Measurements from ENCODE around the gene PACRG.

PACRG gene

DNA sequence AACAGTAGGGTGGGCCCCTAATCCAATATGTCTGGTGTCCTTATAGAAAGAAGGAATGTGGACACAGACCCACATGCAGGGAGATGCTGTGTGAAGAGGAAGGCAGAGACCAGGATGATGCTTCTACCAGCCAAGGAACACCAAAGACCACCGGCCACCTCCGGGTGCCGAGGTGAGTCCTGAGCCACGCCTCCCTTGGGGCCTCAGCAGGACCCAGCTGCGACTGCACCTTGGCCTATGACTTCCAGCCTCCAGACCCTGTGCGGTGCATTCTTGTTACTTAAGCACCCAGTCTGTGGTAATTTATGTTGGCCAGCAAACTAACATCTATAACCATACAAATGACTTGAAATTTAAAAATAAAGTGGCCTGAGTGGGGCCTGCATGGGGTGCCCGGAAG lies 607.3 kb downstream of the PACRG start:
- TF ChIP-seq, protein P1, sequence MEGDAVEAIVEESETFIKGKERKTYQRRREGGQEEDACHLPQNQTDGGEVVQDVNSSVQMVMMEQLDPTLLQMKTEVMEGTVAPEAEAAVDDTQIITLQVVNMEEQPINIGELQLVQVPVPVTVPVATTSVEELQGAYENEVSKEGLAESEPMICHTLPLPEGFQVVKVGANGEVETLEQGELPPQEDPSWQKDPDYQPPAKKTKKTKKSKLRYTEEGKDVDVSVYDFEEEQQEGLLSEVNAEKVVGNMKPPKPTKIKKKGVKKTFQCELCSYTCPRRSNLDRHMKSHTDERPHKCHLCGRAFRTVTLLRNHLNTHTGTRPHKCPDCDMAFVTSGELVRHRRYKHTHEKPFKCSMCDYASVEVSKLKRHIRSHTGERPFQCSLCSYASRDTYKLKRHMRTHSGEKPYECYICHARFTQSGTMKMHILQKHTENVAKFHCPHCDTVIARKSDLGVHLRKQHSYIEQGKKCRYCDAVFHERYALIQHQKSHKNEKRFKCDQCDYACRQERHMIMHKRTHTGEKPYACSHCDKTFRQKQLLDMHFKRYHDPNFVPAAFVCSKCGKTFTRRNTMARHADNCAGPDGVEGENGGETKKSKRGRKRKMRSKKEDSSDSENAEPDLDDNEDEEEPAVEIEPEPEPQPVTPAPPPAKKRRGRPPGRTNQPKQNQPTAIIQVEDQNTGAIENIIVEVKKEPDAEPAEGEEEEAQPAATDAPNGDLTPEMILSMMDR (IDR thresholded peaks at IDR 0.05; ENCODE audit: insufficient read depth, low read depth, low read length, missing control alignments) = no peak
- DNase-seq (ENCODE audit: low read depth) = no peak
- H3K4me3 ChIP-seq (ENCODE audit: low read depth, low read length) = no peak overlapping the region

DNA sequence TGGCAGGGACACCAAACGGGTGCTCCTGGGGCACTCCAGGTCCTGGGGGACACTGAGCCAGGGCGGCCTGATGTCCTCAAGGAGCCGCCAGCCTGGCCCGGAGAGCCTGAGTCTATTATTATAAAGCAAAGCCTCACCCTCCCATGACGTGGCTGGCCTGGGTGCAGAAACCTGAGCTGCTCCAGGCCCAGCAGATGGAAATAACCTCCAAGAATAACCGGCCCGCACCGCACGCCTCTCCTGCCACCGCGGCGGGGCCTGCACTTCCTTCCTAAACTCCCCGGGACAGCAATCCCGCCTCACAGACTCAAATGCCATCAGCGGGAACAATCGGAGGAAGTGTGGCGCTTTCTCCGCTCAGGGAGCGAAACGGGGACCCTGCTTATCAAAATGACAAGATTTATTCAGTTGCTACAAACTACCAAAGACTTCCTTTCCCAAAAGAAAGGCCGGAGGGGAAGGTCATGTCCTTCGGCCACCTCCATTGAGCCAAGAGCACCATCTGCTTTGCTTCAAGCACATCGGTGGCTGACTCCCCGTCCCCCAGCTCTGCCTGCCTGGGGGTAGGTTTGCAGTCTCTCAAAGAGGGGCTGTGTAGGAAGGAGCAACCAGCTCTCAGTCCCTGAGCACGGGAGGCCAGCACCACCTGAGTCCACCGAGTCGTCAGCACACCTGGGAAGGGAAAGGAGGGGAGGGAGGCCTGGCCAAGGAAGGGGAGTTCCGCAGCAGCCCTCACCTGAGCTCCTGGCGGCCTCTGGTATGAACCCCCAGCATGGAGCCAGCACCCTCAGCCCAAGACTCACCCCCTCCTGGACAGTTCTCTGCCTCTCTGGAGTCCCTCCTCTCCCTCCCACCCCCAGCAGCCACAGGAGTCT lies 608.1 kb downstream of the PACRG start:
- DNase-seq (ENCODE audit: low read depth) = no peak
- TF ChIP-seq, protein P1 (IDR thresholded peaks at IDR 0.05; ENCODE audit: insufficient read depth, low read depth, low read length, missing control alignments) = no peak
- H3K4me3 ChIP-seq (ENCODE audit: low read depth, low read length) = no peak overlapping the region

DNA sequence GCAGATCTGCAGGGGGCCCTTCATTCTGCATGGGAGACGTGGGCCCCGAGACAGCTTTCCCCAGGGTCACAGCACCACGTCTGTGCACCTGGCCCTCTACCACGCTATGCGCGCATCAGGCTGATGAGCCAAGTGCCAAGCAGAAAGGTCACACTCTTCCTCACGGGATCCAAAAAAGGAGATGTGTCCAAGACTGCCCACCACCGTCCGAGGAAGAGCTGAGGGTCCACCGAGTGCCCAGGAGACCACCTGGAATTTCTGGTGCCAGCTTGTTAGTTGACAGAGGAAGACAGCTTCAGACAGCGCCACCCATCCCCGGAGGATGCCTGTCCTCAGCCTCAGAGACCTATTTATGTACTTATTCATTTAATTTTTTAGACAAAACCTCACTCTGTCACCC lies 609.2 kb downstream of the PACRG start:
- H3K4me3 ChIP-seq (ENCODE audit: low read depth, low read length) = no peak overlapping the region
- TF ChIP-seq, protein P1 (IDR thresholded peaks at IDR 0.05; ENCODE audit: insufficient read depth, low read depth, low read length, missing control alignments) = no peak
- DNase-seq (ENCODE audit: low read depth) = no peak

DNA sequence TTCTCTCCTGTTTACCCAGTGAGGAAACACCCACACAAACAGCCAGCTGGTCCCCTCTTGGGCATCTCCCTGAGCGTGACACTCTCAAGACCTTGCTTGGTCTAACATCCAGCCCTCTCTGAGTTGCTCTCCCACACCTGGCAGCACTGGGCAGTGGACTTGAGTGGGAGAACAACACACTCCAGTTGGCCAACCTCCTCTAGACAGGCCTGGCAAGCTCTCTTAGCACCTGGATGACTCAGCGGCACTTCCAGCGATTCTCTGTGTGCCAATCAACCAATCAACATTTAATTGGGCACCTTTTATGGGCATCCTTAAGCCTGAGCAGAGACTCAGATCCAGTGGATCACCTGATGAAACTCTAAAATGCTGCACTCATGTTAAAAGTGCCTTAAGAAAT lies 610.2 kb downstream of the PACRG start:
- DNase-seq (ENCODE audit: low read depth) = no peak
- TF ChIP-seq, protein P1 (IDR thresholded peaks at IDR 0.05; ENCODE audit: insufficient read depth, low read depth, low read length, missing control alignments) = no peak
- H3K4me3 ChIP-seq (ENCODE audit: low read depth, low read length) = no peak overlapping the region

DNA sequence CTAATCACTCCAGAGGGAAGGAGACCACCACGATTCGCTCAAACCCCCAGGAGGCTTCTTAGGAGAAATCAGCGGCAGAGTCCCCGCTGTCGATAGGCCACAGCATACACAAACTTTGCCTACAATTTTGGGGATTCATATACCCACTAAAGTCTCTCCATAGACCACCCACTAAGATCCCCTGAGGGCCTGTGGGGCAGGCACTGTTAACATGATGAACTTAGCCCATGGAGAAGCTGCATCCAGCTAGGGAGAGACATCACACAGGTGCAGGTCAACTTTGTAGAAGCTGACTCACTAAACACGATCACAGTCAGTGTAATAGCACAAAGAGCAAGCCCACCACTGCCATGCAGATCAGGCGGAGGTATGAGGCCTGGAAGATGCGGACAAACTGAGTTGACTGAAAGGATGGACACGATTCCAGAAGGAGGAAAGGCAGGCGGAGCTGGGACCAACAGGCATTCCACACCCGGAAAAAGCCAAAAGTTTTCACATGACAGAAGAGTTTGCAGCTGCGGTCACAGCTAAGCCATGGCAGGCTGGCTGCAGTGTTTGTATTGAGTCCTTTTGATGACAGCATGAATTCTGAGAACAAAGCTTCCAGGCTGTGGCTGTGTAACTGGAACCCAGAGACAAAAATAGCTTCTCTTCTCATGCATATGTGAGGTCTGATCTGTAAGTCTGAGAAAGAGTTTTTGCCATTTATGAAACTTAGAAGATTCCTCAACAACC lies 611.1 kb downstream of the PACRG start:
- no peak overlapping the region for H3K4me3 ChIP-seq (ENCODE audit: low read depth, low read length)
- no peak for DNase-seq (ENCODE audit: low read depth)
- TF ChIP-seq, protein P1 (IDR thresholded peaks at IDR 0.05; ENCODE audit: insufficient read depth, low read depth, low read length, missing control alignments) = no peak

DNA sequence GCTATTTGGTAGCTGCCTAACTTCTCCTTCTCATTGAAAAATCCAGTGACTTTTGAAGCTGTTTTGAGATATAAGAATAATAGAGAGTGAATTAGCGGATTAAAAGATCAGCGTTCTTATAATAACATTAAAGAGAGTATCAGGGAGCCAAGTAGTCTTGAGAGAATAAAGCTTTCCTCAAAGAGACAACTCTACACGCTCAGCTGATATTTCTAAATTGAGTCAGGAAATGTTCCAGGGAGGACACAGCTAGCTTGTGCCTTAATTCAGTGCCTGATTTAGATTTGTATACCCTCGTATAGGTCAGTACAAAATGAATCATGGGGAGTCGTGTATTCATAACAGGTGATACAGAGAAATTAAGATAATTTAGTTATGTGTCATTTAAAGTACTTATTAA lies 611.7 kb downstream of the PACRG start:
- TF ChIP-seq, protein P1 (IDR thresholded peaks at IDR 0.05; ENCODE audit: insufficient read depth, low read depth, low read length, missing control alignments) = no peak
- H3K4me3 ChIP-seq (ENCODE audit: low read depth, low read length) = no peak overlapping the region
- DNase-seq (ENCODE audit: low read depth) = no peak
